Measurements from ENCODE around the gene PAXIP1. TPM values are rescaled to one million over a fixed set of nuclear protein-coding genes. Genes with fewer than 3 reads are reported as not detected.

Gene PAXIP1
- total and polyA plus RNA-seq, 10 of the 15 experiments (the other 5 are each of a cell fraction or from before 2014, with no cell fraction given): 7.3 to 27.2 (median 18.1) TPM

DNA sequence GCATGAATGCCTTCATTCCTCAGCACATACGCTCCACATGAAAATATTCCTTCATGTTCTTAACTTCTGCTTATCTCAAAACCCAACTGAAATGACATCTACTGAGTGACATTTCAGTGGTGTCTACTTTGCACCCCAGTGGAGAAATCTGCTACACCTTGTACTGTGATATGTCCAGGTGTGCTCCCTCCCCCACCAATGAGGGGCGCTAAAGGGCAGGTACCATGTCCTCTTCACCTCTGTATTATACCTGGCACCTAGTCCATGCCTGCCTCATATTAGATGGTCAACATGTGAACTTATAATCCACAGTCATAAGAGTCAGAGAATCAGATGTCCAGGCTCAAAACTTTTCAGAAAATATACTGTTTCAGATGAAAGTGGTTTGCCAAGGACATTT, 2.1 kb downstream of the PAXIP1 start:
- CTCF ChIA-PET: interaction anchor here (0.5 to 4.3 kb wide), 8 partner anchors 8 to 663 kb away, joined by 3 to 31 read pairs (median 4); no protein-coding TSS in a partner anchor
- DNase-seq (ENCODE audit: low read depth, low spot score) (no peak), ATAC-seq (no peak), FAIRE-seq (no peak)
- no peaks in the 10 kb centered on the region for H3K9me3 ChIP-seq (replicated peaks; ENCODE audit: control insufficient read depth, insufficient read depth, low read length)
- H3K36me3 ChIP-seq (ENCODE audit: control insufficient read depth in 2 of 2, insufficient read depth in 2 of 2, low read length in 1 of 2): peaks cover 0 to 14% of the 10 kb centered on the region in 2 experiments; a peak in 3 of 4 replicates
- in situ Hi-C loops (cut with MboI): loop anchor here (5.0 kb wide), 1 partner anchor 297 kb away; the partner anchor contains the start of gene INSIG1
- H3K4me2 ChIP-seq (ENCODE audit: control insufficient read depth, insufficient read depth): peak overlapping the region; percentile 59
- H3K4me3 ChIP-seq: peak overlapping the region; percentile 80; the same call in 1 of the 2 replicates
- peaks cover 45% of the 10 kb centered on the region for H3K79me2 ChIP-seq (ENCODE audit: control insufficient read depth, insufficient read depth, low read length)
- 95% methylated on average over 2 of the region's 2 CpGs for WGBS (ENCODE audit: insufficient coverage, insufficient replicate concordance, low lambda C conversion rate, missing lambda C conversion rate)
- intact Hi-C loops (cut with micrococcal nuclease; ENCODE audit: unreplicated experiment): loop anchor here (5.0 to 10.0 kb wide), 3 partner anchors 207 to 344 kb away; partner anchors contain the start of gene INSIG1
- no peak overlapping the region for H3K9ac ChIP-seq (ENCODE audit: control insufficient read depth, insufficient read depth, low read length)
- SMC1A ChIA-PET (ENCODE audit: uncharacterized antibody, unreplicated experiment): interaction anchor here (0.8 to 1.5 kb wide), 3 partner anchors 9 to 16 kb away, joined by 3 to 4 read pairs (median 3); no protein-coding TSS in a partner anchor
- no peak for TF ChIP-seq SRF (IDR thresholded peaks at IDR 0.05; ENCODE audit: low read depth in 2 of 2, low read length in 2 of 2)
- no peak for TF ChIP-seq RBBP5 (conservative IDR thresholded peaks at IDR 0.05)
- TF ChIP-seq, protein P1, sequence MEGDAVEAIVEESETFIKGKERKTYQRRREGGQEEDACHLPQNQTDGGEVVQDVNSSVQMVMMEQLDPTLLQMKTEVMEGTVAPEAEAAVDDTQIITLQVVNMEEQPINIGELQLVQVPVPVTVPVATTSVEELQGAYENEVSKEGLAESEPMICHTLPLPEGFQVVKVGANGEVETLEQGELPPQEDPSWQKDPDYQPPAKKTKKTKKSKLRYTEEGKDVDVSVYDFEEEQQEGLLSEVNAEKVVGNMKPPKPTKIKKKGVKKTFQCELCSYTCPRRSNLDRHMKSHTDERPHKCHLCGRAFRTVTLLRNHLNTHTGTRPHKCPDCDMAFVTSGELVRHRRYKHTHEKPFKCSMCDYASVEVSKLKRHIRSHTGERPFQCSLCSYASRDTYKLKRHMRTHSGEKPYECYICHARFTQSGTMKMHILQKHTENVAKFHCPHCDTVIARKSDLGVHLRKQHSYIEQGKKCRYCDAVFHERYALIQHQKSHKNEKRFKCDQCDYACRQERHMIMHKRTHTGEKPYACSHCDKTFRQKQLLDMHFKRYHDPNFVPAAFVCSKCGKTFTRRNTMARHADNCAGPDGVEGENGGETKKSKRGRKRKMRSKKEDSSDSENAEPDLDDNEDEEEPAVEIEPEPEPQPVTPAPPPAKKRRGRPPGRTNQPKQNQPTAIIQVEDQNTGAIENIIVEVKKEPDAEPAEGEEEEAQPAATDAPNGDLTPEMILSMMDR (IDR thresholded peaks at IDR 0.05 in 2 of 3, conservative IDR thresholded peaks at IDR 0.05 in 1 of 3; ENCODE audit: control insufficient read depth in 2 of 3, extremely low read depth in 1 of 3, insufficient read depth in 1 of 3, low read depth in 3 of 3, low read length in 3 of 3): peak; percentile 10 to 34 (median 28); a peak in 3 of 6 replicates
- no peaks in the 10 kb centered on the region for H3K27me3 ChIP-seq (replicated peaks in 1 of 2; ENCODE audit: control insufficient read depth in 2 of 2, insufficient read depth in 2 of 2, low read length in 1 of 2)
- POLR2A ChIA-PET: interaction anchor here (0.7 to 1.5 kb wide), 5 partner anchors 10 to 297 kb away, joined by 3 to 6 read pairs (median 3); partner anchors contain the start of gene INSIG1
- no peak overlapping the region for H2AFZ ChIP-seq (ENCODE audit: control insufficient read depth, low read depth, low read length)
- H3K27ac ChIP-seq (ENCODE audit: control insufficient read depth, insufficient read depth): no peak overlapping the region
- H3K4me1 ChIP-seq (ENCODE audit: control insufficient read depth, insufficient read depth, low read length): 0 out of 2 replicates have a peak, but pooled peaks cover 5% of the 10 kb centered on the region
- RAD21 ChIA-PET (ENCODE audit: unreplicated experiment): interaction anchor here (1.0 to 1.2 kb wide), 3 partner anchors 9 to 297 kb away, joined by 3 to 4 read pairs (median 3); partner anchors contain the start of gene INSIG1
- BruUV-seq (replicated peaks): TSS peak; percentile 54
- no peaks in the 10 kb centered on the region for H4K20me1 ChIP-seq (ENCODE audit: control insufficient read depth, insufficient read depth)

Data from GM12878 (cell line).